ENCODE data around the gene ZNF583.

ZNF583 gene

DNA sequence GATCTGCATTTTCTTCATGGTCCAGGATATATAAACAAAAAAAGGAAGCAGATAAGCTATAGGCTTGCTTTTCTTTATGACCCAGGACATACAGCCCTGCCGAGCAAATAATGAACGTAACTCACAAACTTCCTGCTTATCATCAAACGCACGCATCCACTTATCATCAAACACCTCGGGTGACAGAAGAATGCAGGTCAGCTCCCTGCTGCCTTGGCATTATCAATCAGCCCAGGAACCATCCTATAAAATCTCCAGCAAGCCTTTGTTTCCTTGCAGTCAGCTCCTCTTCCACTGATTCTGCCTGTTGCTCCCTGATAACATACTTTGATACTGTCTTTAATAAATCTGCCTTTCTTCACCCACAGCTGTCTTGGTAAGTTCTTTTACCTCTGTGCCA is 5.3 kb upstream of the ZNF583 start:
- Histone ChIP-seq H3K27ac (ENCODE audit: low read length, poor library complexity, severe bottlenecking) (no peak overlapping the region), H2BK15ac (ENCODE audit: low read depth, poor library complexity, severe bottlenecking) (no peak overlapping the region), H2BK12ac (ENCODE audit: low read length in 2 of 2) (no peak overlapping the region), H3K4me2 (ENCODE audit: low read length, poor library complexity, severe bottlenecking) (no peak overlapping the region), H3K9me3 (ENCODE audit: control insufficient read depth, low read length) (peaks cover 43% of the 10 kb centered on the region), H3K4me3 (ENCODE audit: insufficient read depth in 1 of 2, low read depth in 1 of 2, low read length in 2 of 2) (no peak overlapping the region), H3K79me1 (replicated peaks; ENCODE audit: low read length, poor library complexity, severe bottlenecking) (peaks cover 14% of the 10 kb centered on the region), H3K4ac (ENCODE audit: low read depth in 1 of 2, low read length in 2 of 2) (no peak overlapping the region), H2AFZ (ENCODE audit: low read depth, low read length) (no peak overlapping the region), H2BK120ac (ENCODE audit: low read depth, low read length) (no peak overlapping the region), H3K23ac (ENCODE audit: low read length in 2 of 2) (no peak overlapping the region), H3K4me1 (ENCODE audit: control insufficient read depth, insufficient read depth, low read depth, low read length) (peaks cover 2% of the 10 kb centered on the region), H3K36me3 (ENCODE audit: control insufficient read depth in 1 of 2, insufficient read depth in 2 of 2, low read depth in 1 of 2, low read length in 2 of 2) (peaks cover 20 to 25% of the 10 kb centered on the region in 2 experiments), H3K9ac (ENCODE audit: low read length) (no peak overlapping the region), H2AK5ac (ENCODE audit: low read length, severe bottlenecking) (no peak overlapping the region), H3K14ac (ENCODE audit: low read length in 2 of 2) (no peak overlapping the region), H3K18ac (ENCODE audit: low read depth in 1 of 2, low read length in 2 of 2) (no peak overlapping the region), H4K8ac (ENCODE audit: low read length) (no peak overlapping the region), H3K27me3 (ENCODE audit: control insufficient read depth in 1 of 2, insufficient read depth in 1 of 2, low read length in 2 of 2) (no peaks in the 10 kb centered on the region), H4K91ac (ENCODE audit: low read length) (no peak overlapping the region), H2BK5ac (ENCODE audit: low read depth, low read length, poor library complexity, severe bottlenecking) (no peak overlapping the region)
- no peak for DNase-seq
- WGBS = 94% methylated on average over 5 of the region's 5 CpGs

DNA sequence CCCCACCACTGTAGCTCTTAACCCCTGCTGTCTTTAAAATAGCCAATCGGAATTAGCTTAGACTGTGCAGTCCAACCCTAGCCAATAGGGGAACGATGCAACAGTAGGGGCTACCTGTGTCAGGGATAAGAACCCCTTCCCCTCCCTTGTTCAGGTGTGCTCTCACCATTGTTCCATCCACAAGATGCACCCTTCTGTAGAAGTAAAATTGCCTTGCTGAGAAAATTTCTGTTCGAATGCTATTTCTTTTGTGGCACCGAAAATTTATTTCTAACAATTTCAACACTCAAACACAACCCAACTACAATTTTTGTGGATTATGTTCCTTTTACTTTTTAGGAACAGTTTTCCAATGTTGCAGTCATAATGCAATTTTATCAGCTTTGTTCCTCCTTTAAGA is 3.6 kb upstream of the ZNF583 start:
- Histone ChIP-seq H3K27ac (ENCODE audit: low read length, poor library complexity, severe bottlenecking) (no peak overlapping the region), H3K36me3 (ENCODE audit: control insufficient read depth in 1 of 2, insufficient read depth in 2 of 2, low read depth in 1 of 2, low read length in 2 of 2) (peaks cover 20 to 25% of the 10 kb centered on the region in 2 experiments), H3K79me1 (replicated peaks; ENCODE audit: low read length, poor library complexity, severe bottlenecking) (peaks cover 17% of the 10 kb centered on the region), H3K4me3 (ENCODE audit: insufficient read depth in 1 of 2, low read depth in 1 of 2, low read length in 2 of 2) (no peak overlapping the region), H4K8ac (ENCODE audit: low read length) (no peak overlapping the region), H2AK5ac (ENCODE audit: low read length, severe bottlenecking) (no peak overlapping the region), H2AFZ (ENCODE audit: low read depth, low read length) (no peak overlapping the region), H3K14ac (ENCODE audit: low read length in 2 of 2) (no peak overlapping the region), H3K9me3 (ENCODE audit: control insufficient read depth, low read length) (peaks cover 35% of the 10 kb centered on the region), H2BK15ac (ENCODE audit: low read depth, poor library complexity, severe bottlenecking) (no peak overlapping the region), H3K18ac (ENCODE audit: low read depth in 1 of 2, low read length in 2 of 2) (no peak overlapping the region), H3K9ac (ENCODE audit: low read length) (no peak overlapping the region), H2BK5ac (ENCODE audit: low read depth, low read length, poor library complexity, severe bottlenecking) (no peak overlapping the region), H3K27me3 (ENCODE audit: control insufficient read depth in 1 of 2, insufficient read depth in 1 of 2, low read length in 2 of 2) (no peaks in the 10 kb centered on the region), H3K4me2 (ENCODE audit: low read length, poor library complexity, severe bottlenecking) (no peak overlapping the region), H3K23ac (ENCODE audit: low read length in 2 of 2) (no peak overlapping the region), H2BK12ac (ENCODE audit: low read length in 2 of 2) (no peak overlapping the region), H2BK120ac (ENCODE audit: low read depth, low read length) (no peak overlapping the region), H3K4ac (ENCODE audit: low read depth in 1 of 2, low read length in 2 of 2) (no peak overlapping the region), H3K4me1 (ENCODE audit: control insufficient read depth, insufficient read depth, low read depth, low read length) (peaks cover 7% of the 10 kb centered on the region), H4K91ac (ENCODE audit: low read length) (no peak overlapping the region)
- no peak for DNase-seq
- WGBS = 100% methylated on average over 2 of the region's 4 CpGs

DNA sequence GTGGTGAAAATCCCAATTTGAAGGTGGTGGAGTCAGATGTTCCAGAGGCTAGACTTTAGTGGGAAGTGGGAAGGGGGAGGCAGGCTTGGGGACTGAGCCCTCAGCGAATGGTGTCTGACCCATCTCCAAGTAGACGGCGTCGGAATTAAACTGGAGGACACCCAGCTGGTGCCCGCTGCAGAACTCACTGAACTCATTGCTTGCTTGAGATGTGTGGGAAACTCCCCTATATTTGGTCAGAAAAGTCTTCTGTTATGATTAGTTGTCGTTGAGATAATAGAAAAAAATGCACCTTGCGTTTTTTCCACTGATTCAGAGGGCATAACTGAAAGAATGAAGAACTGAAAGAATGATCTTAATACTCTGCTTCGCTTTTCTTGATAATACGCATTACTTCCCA is 871 bp upstream of the ZNF583 start:
- H2BK5ac ChIP-seq (ENCODE audit: low read depth, low read length, poor library complexity, severe bottlenecking) = no peak overlapping the region
- no peak overlapping the region for H3K23ac ChIP-seq (ENCODE audit: low read length in 2 of 2)
- peaks cover 54% of the 10 kb centered on the region for H3K9me3 ChIP-seq (ENCODE audit: control insufficient read depth, low read length)
- H2BK15ac ChIP-seq (ENCODE audit: low read depth, poor library complexity, severe bottlenecking) = peak overlapping the region; percentile 77
- no peak overlapping the region for H3K14ac ChIP-seq (ENCODE audit: low read length in 2 of 2)
- H3K27me3 ChIP-seq (ENCODE audit: control insufficient read depth in 1 of 2, insufficient read depth in 1 of 2, low read length in 2 of 2) = no peaks in the 10 kb centered on the region
- H3K4me1 ChIP-seq (ENCODE audit: control insufficient read depth, insufficient read depth, low read depth, low read length) = peaks cover 7% of the 10 kb centered on the region
- H4K8ac ChIP-seq (ENCODE audit: low read length) = peak overlapping the region; percentile 33
- peaks cover 21% of the 10 kb centered on the region for H3K79me1 ChIP-seq (replicated peaks; ENCODE audit: low read length, poor library complexity, severe bottlenecking)
- peak overlapping the region; percentile 93 for H3K9ac ChIP-seq (ENCODE audit: low read length)
- no peak overlapping the region for H4K91ac ChIP-seq (ENCODE audit: low read length)
- peaks cover 11 to 35% of the 10 kb centered on the region in 2 experiments for H3K36me3 ChIP-seq (ENCODE audit: control insufficient read depth in 1 of 2, insufficient read depth in 2 of 2, low read depth in 1 of 2, low read length in 2 of 2)
- H3K4ac ChIP-seq (ENCODE audit: low read depth in 1 of 2, low read length in 2 of 2) = no peak overlapping the region
- H3K4me3 ChIP-seq (ENCODE audit: insufficient read depth in 1 of 2, low read depth in 1 of 2, low read length in 2 of 2) = peak overlapping the region; percentile 80 to 99
- WGBS = 34% methylated on average over 9 of the region's 9 CpGs
- no peak overlapping the region for H2AFZ ChIP-seq (ENCODE audit: low read depth, low read length)
- no peak for DNase-seq
- peak overlapping the region; percentile 58 for H3K4me2 ChIP-seq (ENCODE audit: low read length, poor library complexity, severe bottlenecking)
- peak overlapping the region; percentile 23 for H2AK5ac ChIP-seq (ENCODE audit: low read length, severe bottlenecking)
- H2BK12ac ChIP-seq (ENCODE audit: low read length in 2 of 2) = no peak overlapping the region
- no peak overlapping the region for H2BK120ac ChIP-seq (ENCODE audit: low read depth, low read length)
- H3K18ac ChIP-seq (ENCODE audit: low read depth in 1 of 2, low read length in 2 of 2) = no peak overlapping the region
- H3K27ac ChIP-seq (ENCODE audit: low read length, poor library complexity, severe bottlenecking) = no peak overlapping the region

DNA sequence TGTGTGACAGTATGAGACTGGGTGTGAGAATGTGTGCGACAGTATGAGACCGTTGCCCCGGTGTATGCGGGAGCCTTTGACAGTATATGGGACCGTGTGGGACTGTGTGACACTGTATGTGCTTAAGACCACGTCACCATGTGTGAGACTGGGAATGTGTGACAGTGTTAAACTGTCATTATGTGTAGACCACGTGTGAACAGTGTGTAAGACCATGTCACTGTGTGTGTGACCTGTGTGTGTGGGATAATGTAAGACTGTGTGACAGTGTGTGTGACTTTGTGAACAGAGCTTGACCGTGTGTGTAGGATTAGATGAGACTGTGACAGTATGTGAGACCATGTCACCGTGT is 549 bp downstream of the ZNF583 start:
- H3K27ac ChIP-seq (ENCODE audit: low read length, poor library complexity, severe bottlenecking) = no peak overlapping the region
- peak overlapping the region; percentile 58 for H3K4me2 ChIP-seq (ENCODE audit: low read length, poor library complexity, severe bottlenecking)
- no peak overlapping the region for H4K8ac ChIP-seq (ENCODE audit: low read length)
- no peak overlapping the region for H3K23ac ChIP-seq (ENCODE audit: low read length in 2 of 2)
- H3K4me3 ChIP-seq (ENCODE audit: insufficient read depth in 1 of 2, low read depth in 1 of 2, low read length in 2 of 2) = peak overlapping the region; percentile 80 to 99
- no peak overlapping the region for H2AK5ac ChIP-seq (ENCODE audit: low read length, severe bottlenecking)
- no peak overlapping the region for H2BK5ac ChIP-seq (ENCODE audit: low read depth, low read length, poor library complexity, severe bottlenecking)
- H2BK12ac ChIP-seq (ENCODE audit: low read length in 2 of 2) = no peak overlapping the region
- no peak overlapping the region for H2BK120ac ChIP-seq (ENCODE audit: low read depth, low read length)
- H4K91ac ChIP-seq (ENCODE audit: low read length) = no peak overlapping the region
- peaks cover 9 to 35% of the 10 kb centered on the region in 2 experiments for H3K36me3 ChIP-seq (ENCODE audit: control insufficient read depth in 1 of 2, insufficient read depth in 2 of 2, low read depth in 1 of 2, low read length in 2 of 2)
- H3K14ac ChIP-seq (ENCODE audit: low read length in 2 of 2) = peak overlapping the region in 1 of 2 experiments; percentile 90
- peak overlapping the region in 1 of 2 experiments; percentile 82 for H3K4ac ChIP-seq (ENCODE audit: low read depth in 1 of 2, low read length in 2 of 2)
- peak overlapping the region in 1 of 2 experiments; percentile 95 for H3K18ac ChIP-seq (ENCODE audit: low read depth in 1 of 2, low read length in 2 of 2)
- peaks cover 18% of the 10 kb centered on the region for H3K79me1 ChIP-seq (replicated peaks; ENCODE audit: low read length, poor library complexity, severe bottlenecking)
- WGBS = 77% methylated on average over 9 of the region's 9 CpGs
- H3K27me3 ChIP-seq (ENCODE audit: control insufficient read depth in 1 of 2, insufficient read depth in 1 of 2, low read length in 2 of 2) = no peaks in the 10 kb centered on the region
- H3K4me1 ChIP-seq (ENCODE audit: control insufficient read depth, insufficient read depth, low read depth, low read length) = peaks cover 7% of the 10 kb centered on the region
- peaks cover 54% of the 10 kb centered on the region for H3K9me3 ChIP-seq (ENCODE audit: control insufficient read depth, low read length)
- H2BK15ac ChIP-seq (ENCODE audit: low read depth, poor library complexity, severe bottlenecking) = no peak overlapping the region
- H3K9ac ChIP-seq (ENCODE audit: low read length) = peak overlapping the region; percentile 93
- no peak for DNase-seq
- peak overlapping the region; percentile 94 for H2AFZ ChIP-seq (ENCODE audit: low read depth, low read length)

Measured in mesenchymal stem cell (in vitro differentiated cells and primary cell).